DMS53 treated with DMSO at 0.1 percent for 48 hours (cell line): ENCODE data around the gene PPFIBP2.
A peak's percentile ranks its signal among the peaks of the same experiment; 100 is the strongest.

ENCODE experiments used
- DNase-seq: peaks from one replicate; lab custom pipeline; 2025; ENCODE audit not compliant: unreplicated experiment; lab: John Stamatoyannopoulos, UW

The PPFIBP2 gene

GRCh38 chr11:7524462-7525235 lies 10.8 kb downstream of the PPFIBP2 start:
- DNase-seq: no peak

GRCh38 chr11:7525424-7525823 lies 11.6 kb downstream of the PPFIBP2 start:
- DNase-seq: no peak

DNA sequence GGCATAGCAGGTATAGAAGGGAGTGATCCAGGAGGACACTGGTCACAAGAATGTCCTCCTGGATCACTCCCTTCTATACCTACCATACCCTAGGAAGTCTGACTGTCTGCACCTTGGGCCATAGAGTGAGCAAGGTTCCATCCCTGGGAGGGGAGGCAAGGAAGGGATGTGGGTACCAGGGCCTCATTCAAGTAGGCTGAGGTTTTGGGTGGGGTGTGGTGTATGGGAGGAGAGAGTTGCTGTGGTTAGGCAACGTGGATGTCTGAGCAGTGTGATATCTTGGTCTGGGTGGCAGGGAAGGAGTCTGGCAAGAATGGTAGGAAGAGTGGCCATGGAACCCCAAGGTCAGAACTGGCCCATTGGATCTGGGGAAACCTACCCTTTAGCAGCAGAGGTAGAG lies 13.2 kb downstream of the PPFIBP2 start:
- no peak for DNase-seq

- no peak for DNase-seq
Observed at GRCh38 chr11:7528514-7529049, 14.8 kb downstream of the PPFIBP2 start.

GRCh38 chr11:7530013-7530640 lies 16.3 kb downstream of the PPFIBP2 start:
- DNase-seq: no peak

- no peak for DNase-seq
Observed at GRCh38 chr11:7531011-7531410, 17.2 kb downstream of the PPFIBP2 start.

GRCh38 chr11:7532405-7533145 lies 18.8 kb downstream of the PPFIBP2 start:
- DNase-seq: no peak

- DNase-seq: peak; percentile 33
Observed at GRCh38 chr11:7533199-7534041, 19.6 kb downstream of the PPFIBP2 start.

DNA sequence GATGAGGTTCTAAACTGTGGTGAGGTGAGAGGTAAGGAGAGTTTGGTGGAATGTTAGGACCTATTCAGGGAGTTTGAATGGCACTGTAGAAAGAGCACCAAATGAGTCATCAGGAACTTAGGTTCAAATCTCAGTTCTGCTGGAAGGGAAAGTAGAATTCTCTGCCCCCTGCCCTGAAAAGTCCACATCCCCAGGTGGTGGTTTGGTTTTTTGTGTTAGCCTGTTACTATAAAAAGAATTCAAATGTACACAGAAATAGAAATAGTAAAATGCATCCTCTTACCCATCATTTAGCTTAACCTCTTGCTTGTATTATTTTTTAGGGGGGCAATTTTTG lies 20.2 kb downstream of the PPFIBP2 start:
- DNase-seq: no peak

GRCh38 chr11:7536100-7536499 lies 22.3 kb downstream of the PPFIBP2 start:
- no peak for DNase-seq

DNA sequence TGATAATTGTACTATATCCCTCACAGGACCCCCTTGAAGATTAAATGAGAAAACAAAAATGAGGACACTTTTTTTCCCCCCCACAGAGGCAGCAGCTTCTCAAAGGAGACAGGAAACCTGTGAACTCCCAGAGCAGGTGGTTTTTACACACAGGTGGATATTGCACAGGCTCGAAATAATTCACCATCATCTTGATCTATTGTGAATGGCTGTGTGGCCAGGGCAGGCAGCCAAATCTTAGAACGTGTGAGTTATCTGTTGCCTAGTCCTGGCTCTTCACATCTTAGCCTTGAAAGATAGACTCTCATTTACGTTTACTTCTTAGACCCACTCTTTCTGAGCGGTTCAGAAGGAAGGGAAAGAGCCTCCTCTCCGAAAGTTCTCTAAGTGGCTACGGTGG lies 23.5 kb downstream of the PPFIBP2 start:
- DNase-seq: no peak

DNA sequence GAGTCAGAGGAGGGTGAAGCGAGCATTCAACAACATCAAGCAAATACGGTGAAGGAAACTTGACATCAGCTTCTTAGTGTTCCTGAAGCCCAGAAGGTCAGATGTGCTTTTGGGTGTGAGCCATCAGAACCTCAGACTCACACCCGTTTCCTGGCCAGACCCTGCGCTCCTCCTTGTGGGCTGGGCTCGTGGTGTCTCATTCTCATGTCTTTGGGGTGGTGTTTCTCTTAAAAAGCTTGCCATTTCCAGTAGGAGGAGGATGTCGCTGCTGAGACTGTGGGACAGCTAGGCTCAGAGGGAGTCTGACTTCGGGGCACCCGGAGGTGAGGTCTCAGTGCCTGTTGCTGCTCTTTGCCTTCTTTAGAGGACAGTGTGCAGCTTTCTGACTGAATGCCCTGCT lies 24.2 kb downstream of the PPFIBP2 start:
- DNase-seq: no peak

DNA sequence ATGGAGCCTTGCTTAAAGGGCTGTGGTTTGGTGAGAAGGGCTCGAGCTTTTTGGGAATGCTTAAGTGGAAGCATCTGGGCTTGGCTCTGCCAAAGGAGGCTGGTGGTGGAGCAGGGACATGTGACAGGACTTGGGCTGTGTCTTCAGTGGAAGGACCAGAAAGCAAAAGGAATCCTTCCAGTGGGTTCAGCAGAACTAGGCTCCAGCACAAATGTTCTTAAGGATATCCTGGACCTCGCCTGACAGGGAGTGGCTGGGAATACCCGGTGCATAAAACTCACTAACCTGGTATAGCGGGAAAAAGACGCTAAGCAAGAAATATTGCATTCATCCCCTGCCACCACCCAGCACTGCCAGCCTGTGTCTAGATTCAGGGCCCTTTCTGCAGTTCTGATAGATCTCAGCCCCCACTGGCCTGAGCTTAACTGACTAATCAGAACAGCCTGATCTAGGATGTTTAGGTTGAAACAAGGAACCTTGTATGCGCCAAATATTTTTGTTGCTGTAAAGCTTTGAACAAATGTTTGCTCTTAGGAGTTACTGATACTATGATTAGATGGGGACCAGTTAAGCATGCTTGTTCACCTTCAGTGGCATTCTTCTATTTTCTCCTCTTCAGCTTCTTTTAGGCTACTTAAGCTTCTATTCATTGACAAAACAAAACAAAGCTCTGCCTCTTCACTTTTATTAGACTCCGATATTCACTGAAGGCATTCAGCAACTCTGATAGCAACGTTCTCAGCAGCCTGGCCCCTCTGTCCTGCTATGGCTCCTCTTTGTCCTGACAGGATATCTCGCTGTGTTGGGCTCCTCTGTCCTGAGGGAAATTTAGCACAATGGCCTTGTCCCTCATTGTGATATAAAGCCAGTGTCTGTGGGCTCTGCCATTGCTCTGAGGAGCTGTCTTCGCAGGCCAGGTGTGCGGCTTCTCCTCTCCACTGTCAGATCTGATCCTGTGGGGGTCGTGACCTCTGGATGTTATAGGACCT lies 25.0 kb downstream of the PPFIBP2 start:
- DNase-seq: no peak

GRCh38 chr11:7540830-7541555 lies 27.2 kb downstream of the PPFIBP2 start:
- DNase-seq: no peak

DNA sequence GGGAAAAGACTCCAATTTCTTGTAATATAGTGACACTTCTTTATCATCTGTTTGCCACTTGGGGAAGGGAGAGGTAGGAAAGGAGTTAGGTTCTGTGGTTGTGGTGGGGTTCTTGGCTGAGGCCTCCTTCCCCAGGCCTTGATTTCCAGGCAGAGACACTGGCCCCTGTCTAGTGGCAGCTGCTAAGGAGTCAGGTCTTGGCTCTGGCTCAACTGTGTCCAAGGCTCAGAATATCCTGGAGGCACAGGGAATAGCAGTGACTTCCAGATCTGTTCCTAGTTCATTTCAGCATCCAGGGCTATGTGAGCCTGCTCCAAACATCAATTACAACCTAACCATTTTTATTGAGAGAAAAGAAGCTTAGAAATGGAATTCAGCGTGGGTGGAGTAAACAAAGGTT lies 29.5 kb downstream of the PPFIBP2 start:
- DNase-seq: no peak

DNA sequence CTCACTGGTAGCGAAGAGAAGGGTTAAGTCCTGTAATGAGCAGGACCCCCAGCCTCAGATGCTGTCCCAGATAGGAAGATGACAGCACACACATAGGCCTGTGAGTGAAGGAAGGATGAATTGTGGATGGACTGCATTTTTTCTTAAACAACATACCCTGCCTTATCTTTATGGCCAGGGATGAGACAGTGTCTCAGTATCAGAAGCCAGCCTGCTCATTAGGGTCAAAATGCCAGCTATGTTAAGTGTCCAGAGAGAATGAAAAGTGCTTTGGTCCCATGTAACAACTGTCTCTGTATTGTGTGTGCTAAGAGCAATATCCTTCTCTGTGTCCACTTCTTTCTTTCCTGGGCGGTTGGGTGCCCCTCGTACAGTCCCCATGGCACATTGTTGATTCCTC lies 30.2 kb downstream of the PPFIBP2 start:
- no peak for DNase-seq

- no peak for DNase-seq
Observed at GRCh38 chr11:7545611-7546010, 31.8 kb downstream of the PPFIBP2 start.

DNA sequence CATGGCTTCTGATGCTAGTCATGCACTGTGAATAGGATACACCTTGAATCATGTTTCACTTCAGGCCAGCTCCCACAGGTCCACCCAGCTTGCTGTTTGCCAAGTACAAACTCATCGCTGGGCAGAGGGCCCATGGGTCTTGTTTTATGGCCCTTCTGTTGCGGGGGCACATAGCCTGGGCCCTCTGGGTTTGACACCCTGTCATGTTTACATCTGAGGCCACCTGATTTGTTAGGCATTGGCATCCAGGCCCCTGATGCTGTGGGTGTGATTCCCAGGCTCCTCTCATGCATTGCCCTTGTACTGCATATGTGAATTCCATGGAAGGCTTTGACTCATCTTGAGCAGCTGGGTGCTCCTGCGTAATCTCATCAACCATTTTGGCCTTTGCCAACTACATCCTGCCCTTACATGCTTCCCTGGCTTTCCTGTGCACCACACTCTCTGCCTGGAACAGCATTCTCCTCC lies 32.6 kb downstream of the PPFIBP2 start:
- no peak for DNase-seq

DNA sequence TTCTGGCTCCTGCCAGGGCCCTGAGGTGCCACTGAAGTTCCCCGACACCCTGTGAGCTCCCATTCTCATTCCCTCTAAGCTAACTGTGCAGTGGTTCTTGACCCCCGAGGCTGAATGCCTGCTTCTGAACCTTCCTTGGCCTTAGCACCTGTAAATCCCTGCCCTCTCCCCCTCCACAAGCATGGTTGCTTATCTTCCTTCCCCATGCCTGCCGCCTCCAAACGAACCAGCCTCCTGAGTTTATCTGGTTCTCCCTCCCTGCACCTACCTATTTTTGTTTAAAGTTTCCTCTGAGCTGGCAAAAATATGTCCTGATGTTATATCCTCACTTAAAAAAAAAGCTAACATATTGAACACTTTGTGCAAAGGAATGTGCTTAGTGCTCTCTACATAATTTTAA lies 33.9 kb downstream of the PPFIBP2 start:
- no peak for DNase-seq
